GM21576 (cell line): ENCODE data around the gene ANKLE2.
A peak's percentile ranks its signal among the peaks of the same experiment; 100 is the strongest.
"Not testable (repeated sequence)": the region's sequence is repeated elsewhere in the genome, so short reads cannot be mapped to it uniquely, and the experiment has no call there.

Source experiments
- ATAC-seq: cut with Tn5 transposase; IDR thresholded peaks from one replicate; pipeline ENCODE4 v1.9.1; 2021; ENCODE audit warnings: mild to moderate bottlenecking, moderate library complexity; ENCODE audit not compliant: unreplicated experiment

The ANKLE2 gene

GRCh38 chr12:132777614-132778013 is 16.0 kb upstream of the ANKLE2 start:
- ATAC-seq: no peak

- ATAC-seq: no peak
Observed at GRCh38 chr12:132776816-132777568, 15.4 kb upstream of the ANKLE2 start.

DNA sequence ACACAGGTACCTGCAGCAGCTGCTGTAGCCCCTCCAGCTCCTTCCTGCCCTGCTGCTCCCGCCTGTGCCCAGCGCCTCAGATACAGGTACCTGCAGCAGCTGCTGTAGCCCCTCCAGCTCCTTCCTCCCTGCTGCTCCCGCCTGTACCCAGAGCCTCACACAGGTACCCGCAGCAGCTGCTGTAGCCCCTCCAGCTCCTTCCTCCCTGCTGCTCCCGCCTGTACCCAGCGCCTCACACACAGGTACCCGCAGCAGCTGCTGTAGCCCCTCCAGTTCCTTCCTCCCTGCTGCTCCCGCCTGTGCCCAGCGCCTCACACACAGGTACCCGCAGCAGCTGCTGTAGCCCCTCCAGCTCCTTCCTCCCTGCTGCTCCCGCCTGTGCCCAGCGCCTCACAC is 14.6 kb upstream of the ANKLE2 start:
- not testable (repeated sequence) for ATAC-seq

DNA sequence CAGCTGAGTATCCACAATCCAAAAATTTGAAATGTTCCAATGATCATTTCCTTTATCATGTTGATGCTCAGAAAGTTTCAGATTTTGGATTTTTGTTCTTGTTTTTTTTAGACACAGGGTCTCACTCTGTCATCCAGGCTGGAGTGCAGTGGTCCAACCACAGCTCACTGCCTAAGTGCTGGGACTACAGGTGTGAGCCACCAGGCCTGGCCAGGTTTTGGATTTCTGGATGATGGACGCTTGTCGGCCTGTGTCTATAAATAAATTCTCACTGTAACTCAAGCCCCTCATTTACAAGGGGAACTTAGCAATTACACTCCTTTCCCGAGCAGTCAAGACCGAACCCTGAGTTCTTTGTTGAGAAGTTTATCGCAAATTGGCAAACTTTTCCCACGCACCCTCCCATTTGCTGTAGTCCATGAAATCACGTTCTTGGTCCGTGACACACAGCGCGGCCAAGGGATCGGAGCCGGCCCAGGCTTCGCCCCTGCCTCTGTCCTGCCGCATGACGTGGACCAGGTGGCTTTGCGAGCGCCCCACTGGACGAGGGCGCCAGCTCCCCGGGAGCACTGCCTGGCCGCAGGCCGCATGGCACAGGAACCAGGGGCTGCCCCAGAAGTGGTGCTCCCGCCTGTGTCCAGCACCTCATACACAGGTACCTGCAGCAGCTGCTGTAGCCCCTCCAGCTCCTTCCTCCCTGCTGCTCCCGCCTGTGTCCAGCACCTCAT is 14.0 kb upstream of the ANKLE2 start:
- ATAC-seq: no peak

DNA sequence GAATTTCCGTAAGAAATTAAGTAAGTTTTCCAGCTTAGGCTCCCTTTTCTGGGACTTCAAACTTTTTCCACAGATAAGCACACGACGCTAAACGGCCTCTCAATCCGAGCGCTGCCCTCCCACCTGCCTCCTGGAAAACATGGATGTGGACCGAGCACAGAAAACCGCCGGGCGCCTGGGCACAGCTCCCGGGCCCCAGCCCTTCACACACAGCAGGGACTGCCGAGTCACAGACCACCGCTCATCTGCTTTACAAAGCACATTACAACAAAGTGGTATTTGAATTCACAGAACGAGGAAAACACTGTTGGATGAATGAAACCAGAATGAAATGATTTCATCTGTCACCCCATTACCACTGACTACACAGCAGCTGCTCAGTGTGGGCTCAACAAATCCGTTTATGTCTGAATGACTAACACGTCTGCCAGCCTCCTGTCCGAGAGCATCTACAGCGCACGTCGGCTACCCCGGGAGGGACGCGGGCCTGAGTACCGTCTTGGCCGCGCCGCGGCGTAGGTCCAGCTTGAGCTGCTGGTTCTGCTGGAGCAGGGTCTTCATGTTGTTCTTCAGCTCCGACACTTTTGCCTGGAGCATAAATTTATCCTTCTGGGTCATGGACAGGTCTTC is 13.1 kb upstream of the ANKLE2 start:
- ATAC-seq: no peak

- ATAC-seq: no peak
Observed at GRCh38 chr12:132774159-132774558, 12.5 kb upstream of the ANKLE2 start.

GRCh38 chr12:132773077-132773955 is 11.7 kb upstream of the ANKLE2 start:
- no peak for ATAC-seq

- peak; percentile 60 for ATAC-seq
Observed at GRCh38 chr12:132772606-132773005, 11.0 kb upstream of the ANKLE2 start.

GRCh38 chr12:132771126-132771838 is 9.7 kb upstream of the ANKLE2 start:
- ATAC-seq: peak; percentile 50

GRCh38 chr12:132766380-132767085 is 4.9 kb upstream of the ANKLE2 start:
- no peak for ATAC-seq

GRCh38 chr12:132765361-132765760 is 3.7 kb upstream of the ANKLE2 start:
- no peak for ATAC-seq

DNA sequence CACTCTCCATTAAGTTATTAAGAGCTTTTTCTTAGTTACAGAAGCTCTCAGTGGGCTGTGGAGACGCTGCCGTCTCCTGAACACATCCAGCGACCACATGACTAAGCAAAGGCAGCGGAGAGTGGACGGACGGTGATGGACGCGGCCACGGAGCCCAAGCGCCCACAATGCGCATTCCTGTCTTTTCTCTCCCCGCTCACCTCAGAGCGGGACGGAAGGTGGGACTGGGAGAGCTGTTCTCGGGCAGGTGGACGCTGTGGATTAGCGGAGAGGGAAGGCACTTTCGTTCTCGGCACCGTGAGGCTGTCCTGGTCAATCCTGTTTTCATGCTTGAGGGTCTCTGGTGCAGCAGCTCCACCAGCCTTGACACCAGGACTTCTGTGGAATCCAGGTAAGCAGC is 2.6 kb upstream of the ANKLE2 start:
- ATAC-seq: no peak

GRCh38 chr12:132761921-132762583 is 420 bp upstream of the ANKLE2 start:
- peak; percentile 66 for ATAC-seq

DNA sequence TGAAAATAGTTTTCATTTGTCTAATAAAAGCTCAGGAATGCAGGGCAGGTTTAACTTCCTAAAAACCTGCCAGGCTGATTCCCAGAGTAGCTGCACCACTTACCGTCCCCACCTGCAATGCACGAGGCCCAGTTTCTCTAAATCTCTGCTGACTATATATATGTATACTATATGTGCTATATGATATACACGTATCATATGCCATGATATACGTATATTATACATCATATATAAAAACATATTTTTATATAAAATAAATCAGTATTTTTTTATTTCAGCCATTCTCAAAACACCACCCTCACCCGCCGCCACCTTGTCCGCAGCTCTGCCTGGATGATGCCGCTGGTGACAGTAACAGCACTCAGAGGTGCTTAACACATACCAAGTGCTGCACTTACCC is 2.3 kb downstream of the ANKLE2 start:
- no peak for ATAC-seq

GRCh38 chr12:132758825-132759224 is 2.8 kb downstream of the ANKLE2 start:
- not testable (repeated sequence) for ATAC-seq

DNA sequence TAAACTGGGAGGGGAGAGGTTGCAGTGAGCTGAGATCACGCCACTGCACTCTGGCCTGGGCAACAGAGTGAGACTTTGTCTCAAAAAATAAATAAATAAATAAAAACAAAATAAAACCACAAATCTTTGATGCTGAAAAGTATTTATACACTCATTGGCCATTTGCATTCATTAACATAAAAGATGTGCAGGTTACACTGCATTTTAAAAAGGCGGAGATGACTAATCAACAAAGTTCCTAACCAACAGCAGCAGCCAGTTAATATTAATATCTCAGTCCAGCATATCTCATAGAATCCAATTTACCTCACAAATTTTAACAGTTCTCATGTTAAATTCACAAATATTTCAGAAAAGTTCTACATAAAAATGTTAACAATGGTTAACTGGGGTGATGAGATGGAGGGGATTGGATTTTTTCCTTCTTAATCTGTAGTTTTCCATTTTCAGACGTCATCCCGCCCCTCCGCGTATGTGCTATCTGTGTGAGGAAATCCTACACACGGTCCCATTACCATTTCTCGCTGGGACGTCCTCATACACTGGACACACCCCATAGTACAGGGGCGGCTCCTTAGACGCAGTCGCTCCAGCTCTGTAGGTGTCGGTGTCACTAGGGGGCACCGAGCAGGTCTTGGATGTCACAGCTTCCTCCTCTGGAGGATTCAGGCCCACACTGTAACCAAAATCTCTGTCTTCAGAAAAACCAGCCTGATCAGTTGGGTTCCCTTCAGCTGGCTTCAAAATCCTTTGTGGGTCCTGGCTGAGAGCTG is 7.3 kb downstream of the ANKLE2 start:
- ATAC-seq: no peak

GRCh38 chr12:132753670-132754069 is 8.0 kb downstream of the ANKLE2 start:
- ATAC-seq: not testable (repeated sequence)

DNA sequence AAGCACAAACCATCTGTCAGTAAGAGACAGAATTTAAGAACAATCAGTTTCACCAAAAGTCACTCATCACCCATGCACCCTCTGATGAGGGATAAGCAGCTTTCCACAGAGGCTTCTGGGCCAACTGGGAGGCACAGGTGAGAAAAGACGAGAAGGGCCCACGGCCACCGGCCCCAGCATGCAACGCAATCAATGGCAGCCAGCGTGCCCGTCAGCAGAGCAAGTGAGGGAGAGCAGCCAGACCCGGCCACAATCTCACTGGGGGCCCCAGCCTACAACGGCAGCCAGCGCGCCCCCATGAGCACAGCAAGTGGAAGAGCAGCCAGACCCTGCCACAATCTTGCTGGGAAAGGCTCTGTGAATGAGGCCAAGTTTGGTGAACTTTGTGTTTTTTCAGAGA is 13.3 kb downstream of the ANKLE2 start:
- ATAC-seq: no peak
